Activated CD4-positive, alpha-beta T cell treated with anti-CD3 and anti-CD28 coated beads, Interleukin-2, amount 10 ng/mL, durations not matched to agents 24 days and 14 days (primary cell): Measurements from ENCODE around the gene MYH10. TPM values are rescaled to one million over a fixed set of nuclear protein-coding genes. Genes with fewer than 3 reads are reported as not detected.

Experiments used
- DNase-seq: peaks from one replicate; pipeline ENCODE4 v3.0.0; 2022
- H3K27ac Mint-ChIP-seq: one replicate; pipeline ENCODE4 v1.8.0; 2022; ENCODE audit warnings: mild to moderate bottlenecking, mixed read lengths
- H3K27me3 Mint-ChIP-seq: one replicate; pipeline ENCODE4 v1.8.0; 2022; ENCODE audit warnings: mixed read lengths
- H3K36me3 Mint-ChIP-seq: one replicate; pipeline ENCODE4 v1.8.0; 2022; ENCODE audit warnings: low read depth, mild to moderate bottlenecking, mixed read lengths
- H3K4me1 Mint-ChIP-seq: one replicate; pipeline ENCODE4 v1.8.0; 2021; ENCODE audit warnings: mixed read lengths
- H3K4me3 Mint-ChIP-seq: one replicate; pipeline ENCODE4 v1.8.0; 2022; ENCODE audit warnings: mild to moderate bottlenecking, moderate library complexity, mixed read lengths
- H3K9me3 Mint-ChIP-seq: one replicate; pipeline ENCODE4 v1.8.0; 2021; ENCODE audit warnings: mixed read lengths
- intact Hi-C: fragments of 100-400 bp; cut with micrococcal nuclease; formaldehyde crosslinking; loops from one replicate; pipeline ENCODE4 v1.15.1; 2023
- total RNA-seq: library from RNA; stranded (reverse); gene quantifications from 2 replicates; pipeline ENCODE4 v1.2.3, GENCODE V29; 2022

MYH10 gene
- total RNA-seq, 1 donor from 2014 or later = 19.4 TPM

DNA sequence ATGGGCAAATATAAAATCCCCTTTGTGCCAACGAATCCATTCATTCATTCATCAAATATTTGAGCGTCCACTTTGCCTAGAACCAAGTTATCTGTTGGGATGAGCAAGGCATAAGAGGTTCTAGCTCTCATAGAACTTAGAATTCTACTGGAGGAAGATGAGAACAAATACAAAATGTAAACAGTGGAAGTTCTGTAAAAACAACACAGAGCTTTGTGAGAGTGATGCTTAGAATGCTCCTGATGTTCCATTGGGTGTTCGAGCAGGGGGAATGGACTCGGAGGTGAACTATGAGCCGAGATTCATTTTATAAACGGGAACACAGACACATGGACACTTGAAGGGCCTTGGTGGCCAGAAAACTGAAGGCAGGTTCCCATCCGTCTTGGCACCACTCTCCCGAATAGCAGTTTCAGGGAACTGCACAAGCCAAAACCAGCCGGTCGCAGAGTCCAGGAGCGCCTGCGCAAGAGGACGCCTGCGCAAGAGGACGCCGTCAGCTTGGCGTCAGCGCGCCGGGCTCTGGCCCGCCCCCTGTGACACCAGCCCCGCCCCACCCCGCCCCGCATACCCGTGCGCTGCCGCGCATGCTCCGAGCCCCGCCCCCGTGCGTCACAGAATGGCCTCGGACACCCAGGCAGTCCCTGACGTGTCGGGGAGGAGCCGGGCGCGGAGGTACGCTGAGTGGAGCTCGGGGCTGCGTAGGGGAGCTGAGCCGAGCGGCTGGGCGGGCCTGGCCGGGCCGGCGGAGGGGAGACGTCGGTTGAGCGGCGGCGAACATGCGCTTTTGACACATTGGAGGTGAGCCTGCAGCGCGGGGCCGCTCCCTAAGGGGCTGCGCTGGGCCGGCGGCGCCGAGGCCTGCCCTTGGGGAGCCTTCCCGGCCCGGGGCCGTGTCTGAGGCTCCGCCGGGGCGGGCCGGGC lies 195.0 kb downstream of the MYH10 start, which contains the start of gene NDEL1:
Gene NDEL1, plus strand, starts transcription at position 640 of the 924 bp plus-strand sequence. CDS start 8,388 bp downstream, outside the sequence.
- no peaks in the 10 kb centered on the region for H3K27me3 Mint-ChIP-seq
- H3K4me1 Mint-ChIP-seq = peaks cover 24% of the 10 kb centered on the region
- no peaks in the 10 kb centered on the region for H3K9me3 Mint-ChIP-seq
- peak within 1 kb of the TSS; percentile 88 for H3K4me3 Mint-ChIP-seq
- intact Hi-C loops = loop anchor here (1.0 to 5.0 kb wide), 2 partner anchors 52 to 197 kb away; partner anchors contain the start of genes MYH10 and RPL26
- peaks cover 13% of the 10 kb centered on the region for H3K36me3 Mint-ChIP-seq
- peak within 1 kb of the TSS; percentile 94 for H3K27ac Mint-ChIP-seq
- DNase-seq = peak; percentile 100

GRCh38 chr17:8430966-8431365 lies 199.6 kb downstream of the MYH10 start:
- Mint-ChIP-seq H3K4me3 (no peak overlapping the region), H3K4me1 (peaks cover 3% of the 10 kb centered on the region), H3K9me3 (no peaks in the 10 kb centered on the region), H3K27ac (no peak overlapping the region), H3K36me3 (no peaks in the 10 kb centered on the region), H3K27me3 (no peaks in the 10 kb centered on the region)
- DNase-seq = no peak
- intact Hi-C loops = no loop called here

DNA sequence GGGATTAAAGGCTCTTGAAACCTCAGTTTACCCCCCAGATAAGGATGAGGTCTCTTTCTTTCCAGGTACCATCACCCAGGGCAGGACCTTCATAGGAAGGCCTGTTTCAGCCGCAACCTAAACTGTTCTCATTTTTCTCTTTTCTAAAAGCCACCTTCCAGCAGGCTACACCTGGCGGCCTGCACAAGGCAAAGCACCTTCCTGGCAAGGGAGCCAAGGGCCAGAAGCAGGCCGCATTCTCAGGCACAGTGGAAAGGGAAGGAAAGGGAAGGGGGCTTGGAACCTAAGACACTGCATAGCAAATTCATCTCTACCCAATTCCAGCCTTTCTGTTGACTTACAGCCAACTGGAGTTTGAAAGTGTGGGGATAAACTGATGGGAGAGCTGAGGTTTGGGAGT lies 203.7 kb downstream of the MYH10 start:
- Mint-ChIP-seq H3K27ac (no peak overlapping the region), H3K4me1 (no peaks in the 10 kb centered on the region), H3K27me3 (peaks cover 17% of the 10 kb centered on the region), H3K9me3 (no peaks in the 10 kb centered on the region), H3K36me3 (no peaks in the 10 kb centered on the region), H3K4me3 (no peak overlapping the region)
- intact Hi-C loops = no loop called here
- no peak for DNase-seq

- Mint-ChIP-seq H3K4me3 (no peak overlapping the region), H3K36me3 (no peaks in the 10 kb centered on the region), H3K27me3 (peaks cover 17% of the 10 kb centered on the region), H3K4me1 (no peaks in the 10 kb centered on the region), H3K9me3 (no peaks in the 10 kb centered on the region), H3K27ac (no peak overlapping the region)
- DNase-seq = no peak
- intact Hi-C loops = no loop called here
These were observed 204.3 kb downstream of the MYH10 start for GRCh38 chr17:8426094-8426720.

Other genes with a start within 250 kb of the MYH10 start
- 2,460 and 2,469 TPM in 2 replicates for gene RPL26, start 247.5 kb downstream of the MYH10 start, total RNA-seq
- not detected in 2 replicates for gene RNF222, start 232.9 kb downstream of the MYH10 start, total RNA-seq
- 72.8 and 74.3 TPM in 2 replicates for gene NDEL1, start 194.8 kb downstream of the MYH10 start, total RNA-seq
- gene CCDC42, start 114.1 kb upstream of the MYH10 start, total RNA-seq = 0.70 and 0.85 TPM in 2 replicates
- gene SPDYE4, start 127.8 kb upstream of the MYH10 start, total RNA-seq = not detected in 2 replicates
- 0.14 and 0.17 TPM in 2 replicates for gene MFSD6L, start 168.6 kb upstream of the MYH10 start, total RNA-seq
- gene PIK3R6, start 236.9 kb upstream of the MYH10 start, total RNA-seq = 3.7 and 4.5 TPM in 2 replicates